NB4 (cell line): Measurements from ENCODE around the gene INVS.

ENCODE experiments used
- TF ChIP-seq, protein P1 (sequence below): IDR thresholded peaks from one replicate; pipeline ENCODE4 v1.5.1; 2012; ENCODE audit warnings: low read depth, low read length
- TF ChIP-seq, protein P2 (sequence below): IDR thresholded peaks from 2 replicates; pipeline ENCODE4 v1.6.1; 2011; ENCODE audit warnings: low read depth, low read length

DNA sequence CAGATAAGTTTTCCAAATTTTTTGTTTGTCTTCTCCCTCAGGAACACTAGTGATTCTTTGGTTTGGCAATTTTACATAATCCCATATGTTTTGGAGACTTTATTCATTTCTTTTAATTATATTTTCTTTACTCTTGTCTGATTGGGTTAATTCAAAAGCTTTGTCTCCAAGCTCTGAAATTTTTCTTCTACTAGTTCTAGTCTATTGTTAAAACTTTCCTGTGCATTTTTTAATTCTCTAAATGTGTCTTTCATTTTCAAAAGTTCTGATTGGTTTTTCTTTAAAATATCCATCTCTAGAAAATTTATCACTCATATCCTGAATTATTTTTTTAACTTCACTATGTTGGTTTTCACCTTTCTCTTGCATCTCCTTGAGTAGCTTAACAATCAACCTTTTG lies 92.2 kb downstream of the INVS start:
- TF ChIP-seq, protein P1, sequence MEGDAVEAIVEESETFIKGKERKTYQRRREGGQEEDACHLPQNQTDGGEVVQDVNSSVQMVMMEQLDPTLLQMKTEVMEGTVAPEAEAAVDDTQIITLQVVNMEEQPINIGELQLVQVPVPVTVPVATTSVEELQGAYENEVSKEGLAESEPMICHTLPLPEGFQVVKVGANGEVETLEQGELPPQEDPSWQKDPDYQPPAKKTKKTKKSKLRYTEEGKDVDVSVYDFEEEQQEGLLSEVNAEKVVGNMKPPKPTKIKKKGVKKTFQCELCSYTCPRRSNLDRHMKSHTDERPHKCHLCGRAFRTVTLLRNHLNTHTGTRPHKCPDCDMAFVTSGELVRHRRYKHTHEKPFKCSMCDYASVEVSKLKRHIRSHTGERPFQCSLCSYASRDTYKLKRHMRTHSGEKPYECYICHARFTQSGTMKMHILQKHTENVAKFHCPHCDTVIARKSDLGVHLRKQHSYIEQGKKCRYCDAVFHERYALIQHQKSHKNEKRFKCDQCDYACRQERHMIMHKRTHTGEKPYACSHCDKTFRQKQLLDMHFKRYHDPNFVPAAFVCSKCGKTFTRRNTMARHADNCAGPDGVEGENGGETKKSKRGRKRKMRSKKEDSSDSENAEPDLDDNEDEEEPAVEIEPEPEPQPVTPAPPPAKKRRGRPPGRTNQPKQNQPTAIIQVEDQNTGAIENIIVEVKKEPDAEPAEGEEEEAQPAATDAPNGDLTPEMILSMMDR, result no peak
- TF ChIP-seq, protein P2, sequence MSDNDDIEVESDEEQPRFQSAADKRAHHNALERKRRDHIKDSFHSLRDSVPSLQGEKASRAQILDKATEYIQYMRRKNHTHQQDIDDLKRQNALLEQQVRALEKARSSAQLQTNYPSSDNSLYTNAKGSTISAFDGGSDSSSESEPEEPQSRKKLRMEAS, result no peak
